Gastrocnemius medialis (tissue), 4 donors: Measurements from ENCODE around the gene SYPL2. TPM values are rescaled to one million over a fixed set of nuclear protein-coding genes. Genes with fewer than 3 reads are reported as not detected.

Experiments
- ATAC-seq, 2 donors: fragments of 150-250 bp; one replicate each; pipeline ENCODE4 v1.9.1; 2016
- DNase-seq, 2 donors: peaks; one replicate each; pipeline ENCODE4 v3.0.0-alpha.2; 2019
- H3K27ac ChIP-seq, 4 donors: fragments of 200-600 bp; sonication (generic); 1 replicate in 1 of 4; 2 replicates in 3 of 4; pipeline ENCODE4 v1.5.1; 2016 to 2018; ENCODE audit warnings: mild to moderate bottlenecking in 2 of 4, moderate library complexity in 1 of 4
- H3K27me3 ChIP-seq, 3 donors: fragments of 200-600 bp; sonication (generic) in 2 of 3; 1 replicate in 1 of 3; 2 replicates in 2 of 3; pipeline versions ENCODE4 v1.5.1 to v1.6.0; 2016 to 2019; ENCODE audit warnings: mild to moderate bottlenecking in 1 of 3, moderate library complexity in 1 of 3
- H3K36me3 ChIP-seq, 2 donors: fragments of 200-600 bp; sonication (generic) in 1 of 2; one replicate each; pipeline ENCODE4 v1.5.1; 2017 to 2018
- H3K4me1 ChIP-seq, 2 donors: fragments of 200-600 bp; sonication (generic) in 1 of 2; one replicate each; pipeline ENCODE4 v1.5.1; 2016 to 2017; ENCODE audit warnings: mild to moderate bottlenecking in 2 of 2
- H3K4me3 ChIP-seq, 4 donors: fragments of 200-600 bp; sonication (generic) in 3 of 4; 1 replicate in 1 of 4; 2 replicates in 3 of 4; pipeline ENCODE4 v1.5.1; 2016 to 2019; ENCODE audit warnings: mild to moderate bottlenecking in 2 of 4
- H3K9me3 ChIP-seq, 3 donors: fragments of 200-600 bp; sonication (generic) in 2 of 3; 1 replicate in 1 of 3; 2 replicates in 2 of 3; pipeline ENCODE4 v1.5.1; 2016 to 2019
- POLR2A ChIP-seq, 2 donors: fragments of 450-650 bp; IDR thresholded peaks; one replicate each; pipeline ENCODE4 v1.6.1; 2017; ENCODE audit warnings: antibody characterized with exemption in 2 of 2, mild to moderate bottlenecking in 2 of 2, moderate library complexity in 2 of 2
- in situ Hi-C, 4 donors: fragments of 200-750 bp; cut with MboI; loops; one replicate each; pipeline versions ENCODE4 v1.15.0 to v1.8.0; 2017; ENCODE audit warnings: low sequenced_read_pairs in 4 of 4
- intact Hi-C: fragments of 100-400 bp; cut with DNase I; formaldehyde crosslinking; loops from one replicate; pipeline ENCODE4 v1.15.1; 2023; ENCODE audit warnings: low total_unique reads
- total RNA-seq, 4 donors: library from RNA; depleted of rRNA; stranded (reverse); fragments of >200 nt; gene quantifications; one replicate each; pipeline versions ENCODE4 v1.1.0 to v1.2.3, GENCODE V29; 2016
- TF ChIP-seq, protein P1 (sequence below), 5 experiments: fragments of 450-650 bp in 3 of 5; fragments of 200-600 bp in 2 of 5; sonication (generic) in 2 of 5; IDR thresholded peaks in 4 of 5; conservative IDR thresholded peaks in 1 of 5; 1 replicate in 4 of 5; 2 replicates in 1 of 5; pipeline ENCODE4 v1.5.1; 2016 to 2019; ENCODE audit warnings: antibody characterized with exemption in 5 of 5, mild to moderate bottlenecking in 3 of 5, moderate library complexity in 3 of 5

Gene SYPL2
- total RNA-seq, 4 donors from 2014 or later: 15.7 to 127 (median 83.7) TPM

DNA sequence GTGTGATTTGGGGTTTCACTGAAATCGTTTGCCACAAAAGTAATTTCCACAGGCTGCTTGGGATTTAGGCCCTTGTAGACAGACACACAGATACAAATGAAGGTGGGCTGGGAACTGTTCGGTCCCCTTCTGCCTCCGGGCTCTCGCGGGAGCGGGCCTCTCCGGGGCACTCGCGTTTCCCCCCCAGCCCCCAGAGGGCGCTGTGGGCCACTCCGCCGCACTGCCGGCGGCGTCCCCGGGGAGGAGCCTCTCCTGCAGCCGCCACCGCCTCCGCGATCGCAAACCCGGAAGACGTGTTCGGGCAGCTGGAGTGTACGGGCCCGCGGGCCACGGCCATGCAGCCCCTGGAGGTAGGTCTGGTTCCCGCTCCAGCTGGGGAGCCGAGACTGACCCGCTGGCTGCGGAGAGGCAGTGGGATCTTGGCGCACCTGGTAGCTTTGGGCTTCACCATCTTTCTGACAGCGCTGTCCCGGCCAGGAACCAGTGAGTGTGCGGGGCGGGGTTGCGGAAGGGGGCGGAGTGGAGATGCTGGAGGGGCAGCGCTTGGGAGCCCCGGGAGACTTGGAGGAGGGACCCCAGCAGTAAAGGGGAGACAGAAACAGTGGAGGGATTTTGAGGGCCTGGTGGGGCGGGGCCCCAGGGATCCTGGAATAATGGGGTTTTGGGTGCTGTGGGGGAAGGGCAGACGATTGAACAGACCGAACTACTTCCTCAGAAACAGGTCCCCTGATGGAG, 27.6 kb downstream of the SYPL2 start, which contains the start of gene CYB561D1:
TSS of gene CYB561D1 (plus strand) at position 290 of the 735 bp plus-strand sequence. CDS start at position 336, 46 bp downstream.
- Histone ChIP-seq H3K4me1 (peaks cover 11 to 27% of the 10 kb centered on the region in 2 donors), H3K4me3 (peak within 1 kb of the TSS; percentile 82 to 100 (median 97)), H3K27me3 (no peaks in the 10 kb centered on the region), H3K36me3 (peaks cover 0 to 38% of the 10 kb centered on the region in 2 donors), H3K9me3 (no peaks in the 10 kb centered on the region), H3K27ac (peak within 1 kb of the TSS; percentile 62 to 86 (median 83))
- TF ChIP-seq, protein P1, sequence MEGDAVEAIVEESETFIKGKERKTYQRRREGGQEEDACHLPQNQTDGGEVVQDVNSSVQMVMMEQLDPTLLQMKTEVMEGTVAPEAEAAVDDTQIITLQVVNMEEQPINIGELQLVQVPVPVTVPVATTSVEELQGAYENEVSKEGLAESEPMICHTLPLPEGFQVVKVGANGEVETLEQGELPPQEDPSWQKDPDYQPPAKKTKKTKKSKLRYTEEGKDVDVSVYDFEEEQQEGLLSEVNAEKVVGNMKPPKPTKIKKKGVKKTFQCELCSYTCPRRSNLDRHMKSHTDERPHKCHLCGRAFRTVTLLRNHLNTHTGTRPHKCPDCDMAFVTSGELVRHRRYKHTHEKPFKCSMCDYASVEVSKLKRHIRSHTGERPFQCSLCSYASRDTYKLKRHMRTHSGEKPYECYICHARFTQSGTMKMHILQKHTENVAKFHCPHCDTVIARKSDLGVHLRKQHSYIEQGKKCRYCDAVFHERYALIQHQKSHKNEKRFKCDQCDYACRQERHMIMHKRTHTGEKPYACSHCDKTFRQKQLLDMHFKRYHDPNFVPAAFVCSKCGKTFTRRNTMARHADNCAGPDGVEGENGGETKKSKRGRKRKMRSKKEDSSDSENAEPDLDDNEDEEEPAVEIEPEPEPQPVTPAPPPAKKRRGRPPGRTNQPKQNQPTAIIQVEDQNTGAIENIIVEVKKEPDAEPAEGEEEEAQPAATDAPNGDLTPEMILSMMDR (IDR thresholded peaks at IDR 0.05 in 4 of 5, conservative IDR thresholded peaks at IDR 0.05 in 1 of 5): peak; percentile 90 to 98 (median 95)
- peak; percentile 19 to 46 for TF ChIP-seq POLR2A (IDR thresholded peaks at IDR 0.05)
- peak; percentile 73 to 85 for ATAC-seq
- DNase-seq: peak; percentile 64 to 80
- in situ Hi-C loops (loop anchor here in 2 of 4 donors (5.0 kb wide), 1 partner anchor 38 kb away; no protein-coding TSS in a partner anchor), intact Hi-C loops (loop anchor here (1.0 to 5.0 kb wide), 2 partner anchors 38 to 123 kb away; partner anchors contain the start of genes AMPD2 and GNAT2)

DNA sequence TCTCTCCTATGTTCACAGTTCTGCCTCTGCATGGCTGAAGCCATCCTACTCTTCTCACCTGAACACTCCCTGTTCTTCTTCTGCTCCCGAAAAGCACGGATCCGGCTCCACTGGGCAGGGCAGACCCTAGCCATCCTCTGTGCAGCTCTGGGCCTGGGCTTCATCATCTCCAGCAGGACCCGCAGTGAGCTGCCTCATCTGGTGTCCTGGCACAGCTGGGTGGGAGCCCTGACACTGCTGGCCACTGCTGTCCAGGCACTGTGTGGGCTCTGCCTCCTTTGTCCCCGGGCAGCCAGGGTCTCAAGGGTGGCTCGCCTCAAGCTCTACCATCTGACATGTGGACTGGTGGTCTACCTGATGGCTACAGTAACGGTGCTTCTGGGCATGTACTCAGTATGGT, 29.4 kb downstream of the SYPL2 start:
- Histone ChIP-seq H3K9me3 (no peaks in the 10 kb centered on the region), H3K4me1 (peaks cover 11 to 20% of the 10 kb centered on the region in 2 donors), H3K27me3 (no peaks in the 10 kb centered on the region), H3K36me3 (peaks cover 0 to 24% of the 10 kb centered on the region in 2 donors), H3K27ac (no peak overlapping the region), H3K4me3 (no peak overlapping the region)
- no peak for DNase-seq
- intact Hi-C loops: no loop called here
- TF ChIP-seq, protein P1 (IDR thresholded peaks at IDR 0.05 in 4 of 5, conservative IDR thresholded peaks at IDR 0.05 in 1 of 5): no peak
- no peak for TF ChIP-seq POLR2A (IDR thresholded peaks at IDR 0.05)
- ATAC-seq: no peak
- in situ Hi-C loops: loop anchor here in 2 of 4 donors (5.0 kb wide), 1 partner anchor 37 kb away; no protein-coding TSS in a partner anchor

DNA sequence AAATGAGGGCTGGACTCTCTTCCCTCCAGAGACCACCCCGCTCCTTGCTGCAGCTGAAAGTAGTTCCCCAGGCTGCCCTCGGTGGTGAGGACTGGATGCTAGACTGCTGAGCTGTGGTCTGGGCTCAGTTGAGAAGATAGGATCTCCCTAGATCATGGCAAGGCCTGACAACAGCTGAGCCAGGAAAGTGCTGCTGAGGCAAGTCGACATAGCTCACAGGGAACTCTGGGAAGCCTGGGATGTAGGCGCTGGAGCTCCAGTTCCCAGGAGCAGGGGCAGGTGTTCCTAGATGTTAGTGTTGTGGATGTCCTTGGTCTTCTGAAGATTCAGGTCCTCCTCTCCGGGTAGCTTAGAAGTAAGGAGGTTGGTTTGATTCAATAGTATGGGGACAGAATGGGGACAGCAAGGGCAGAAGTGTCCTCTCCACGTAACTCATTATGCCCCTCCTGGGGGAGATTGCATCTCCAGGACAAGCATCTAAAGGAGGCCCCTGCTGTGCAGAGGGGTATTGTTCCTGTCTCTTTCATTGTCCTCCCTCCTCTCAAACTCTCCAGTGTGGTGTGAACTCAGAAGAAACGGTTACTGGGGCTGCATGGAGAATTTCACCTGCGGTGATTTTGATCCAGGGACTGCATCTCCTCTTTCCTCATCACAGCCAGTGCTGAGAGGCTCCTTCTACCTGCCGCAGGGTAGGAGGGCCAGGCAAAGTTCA, 31.3 kb downstream of the SYPL2 start:
- no peak for DNase-seq
- intact Hi-C loops (loop anchor here (1.0 kb wide), 1 partner anchor 35 kb away; no protein-coding TSS in a partner anchor), in situ Hi-C loops (loop anchor here in 2 of 4 donors (5.0 kb wide), 1 partner anchor 35 kb away; no protein-coding TSS in a partner anchor)
- Histone ChIP-seq H3K4me3 (no peak overlapping the region), H3K36me3 (peaks cover 0 to 28% of the 10 kb centered on the region in 2 donors), H3K4me1 (peaks cover 11 to 15% of the 10 kb centered on the region in 2 donors), H3K27me3 (no peaks in the 10 kb centered on the region), H3K27ac (peak overlapping the region in 1 of 4 donors; percentile 50), H3K9me3 (no peaks in the 10 kb centered on the region)
- no peak for ATAC-seq
- TF ChIP-seq, protein P1 (IDR thresholded peaks at IDR 0.05 in 4 of 5, conservative IDR thresholded peaks at IDR 0.05 in 1 of 5): no peak
- TF ChIP-seq POLR2A (IDR thresholded peaks at IDR 0.05): no peak

DNA sequence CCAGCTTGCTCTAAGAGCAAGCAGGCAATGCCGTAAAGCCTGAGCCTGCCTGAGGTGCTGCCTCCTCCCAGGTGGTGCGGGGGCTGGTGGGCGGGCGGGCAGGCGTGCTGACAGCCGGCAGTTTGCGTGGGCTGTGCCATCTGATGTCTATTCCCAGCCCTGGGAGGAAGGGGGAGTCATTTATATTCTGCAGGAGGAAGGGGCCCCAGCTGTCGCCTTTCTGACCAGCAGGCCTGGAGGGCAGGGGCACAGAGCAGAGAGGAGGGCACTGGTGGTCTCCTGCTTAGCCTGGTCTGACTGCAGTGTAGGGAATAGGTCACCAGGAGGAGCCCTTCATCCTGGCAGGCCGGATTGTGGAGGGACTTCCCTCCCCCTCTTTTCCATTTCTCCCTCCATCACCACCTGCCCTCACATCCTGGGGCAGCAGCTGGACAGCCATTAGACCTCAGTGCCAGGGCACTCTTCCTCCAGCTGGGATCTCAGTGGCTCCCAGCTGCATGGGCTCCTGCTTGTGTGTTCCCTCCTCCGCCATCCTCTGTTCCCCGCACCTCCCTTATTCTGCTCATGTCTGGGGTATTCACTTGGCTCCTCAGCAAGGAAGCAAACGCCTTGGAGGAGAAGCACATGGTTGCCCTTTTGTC, 31.9 kb downstream of the SYPL2 start:
- Histone ChIP-seq H3K27me3 (no peaks in the 10 kb centered on the region), H3K4me1 (peaks cover 11 to 15% of the 10 kb centered on the region in 2 donors), H3K9me3 (no peaks in the 10 kb centered on the region), H3K27ac (peak overlapping the region in 1 of 4 donors; percentile 50), H3K4me3 (no peak overlapping the region), H3K36me3 (peaks cover 0 to 28% of the 10 kb centered on the region in 2 donors)
- intact Hi-C loops: loop anchor here (1.0 kb wide), 1 partner anchor 34 kb away; no protein-coding TSS in a partner anchor
- in situ Hi-C loops: loop anchor here in 2 of 4 donors (5.0 kb wide), 1 partner anchor 34 kb away; no protein-coding TSS in a partner anchor
- DNase-seq: peak in 1 of 2 donors; percentile 52
- ATAC-seq: peak; percentile 22 to 63
- TF ChIP-seq POLR2A (IDR thresholded peaks at IDR 0.05): no peak
- TF ChIP-seq, protein P1 (IDR thresholded peaks at IDR 0.05 in 4 of 5, conservative IDR thresholded peaks at IDR 0.05 in 1 of 5): peak; percentile 44 to 71 (median 63)
